ENCODE data around the gene A1CF. TPM values are rescaled to one million over a fixed set of nuclear protein-coding genes. Genes with fewer than 3 reads are reported as not detected.

Gene A1CF, protein sequence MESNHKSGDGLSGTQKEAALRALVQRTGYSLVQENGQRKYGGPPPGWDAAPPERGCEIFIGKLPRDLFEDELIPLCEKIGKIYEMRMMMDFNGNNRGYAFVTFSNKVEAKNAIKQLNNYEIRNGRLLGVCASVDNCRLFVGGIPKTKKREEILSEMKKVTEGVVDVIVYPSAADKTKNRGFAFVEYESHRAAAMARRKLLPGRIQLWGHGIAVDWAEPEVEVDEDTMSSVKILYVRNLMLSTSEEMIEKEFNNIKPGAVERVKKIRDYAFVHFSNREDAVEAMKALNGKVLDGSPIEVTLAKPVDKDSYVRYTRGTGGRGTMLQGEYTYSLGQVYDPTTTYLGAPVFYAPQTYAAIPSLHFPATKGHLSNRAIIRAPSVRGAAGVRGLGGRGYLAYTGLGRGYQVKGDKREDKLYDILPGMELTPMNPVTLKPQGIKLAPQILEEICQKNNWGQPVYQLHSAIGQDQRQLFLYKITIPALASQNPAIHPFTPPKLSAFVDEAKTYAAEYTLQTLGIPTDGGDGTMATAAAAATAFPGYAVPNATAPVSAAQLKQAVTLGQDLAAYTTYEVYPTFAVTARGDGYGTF
- total RNA-seq (2022; extraction: Qiagen RNA extraction; ENCODE audit: low read depth), result 0.06 TPM in 1 of 5 replicates, not detected in the others

GRCh38 chr10:50885097-50885859 lies at the start of gene A1CF:
A1CF (minus strand) TSS chr10:50885627; CDS start chr10:50859940, 25,687 bp downstream.

Other genes with a start within 250 kb of the A1CF start
- gene ASAH2B, start 145.7 kb downstream of the A1CF start, total RNA-seq (2022; extraction: Qiagen RNA extraction; ENCODE audit: low read depth), result 3.5 to 5.4 TPM (median 4.6 TPM) in 5 replicates
- gene PRKG1, start 188.9 kb upstream of the A1CF start, total RNA-seq (2022; extraction: Qiagen RNA extraction; ENCODE audit: low read depth), result 0.02 TPM in 2 of 5 replicates, not detected in the others